PC-3 (cell line): ENCODE measurements around the gene D2HGDH. TPM values are rescaled to one million over a fixed set of nuclear protein-coding genes. Genes with fewer than 3 reads are reported as not detected.

ENCODE experiments used
- ATAC-seq: fragments of 200-7000 bp; cut with Tn5 transposase; 2 replicates; pipeline ENCODE4 v1.9.1; 2020; ENCODE audit warnings: mild to moderate bottlenecking, moderate library complexity
- BruUV-seq: library from RNA; stranded (reverse); fragments of 400-500 nt; replicated peaks from 2 replicates; lab custom pipeline; 2021; lab: Mats Ljungman, UMichigan
- CTCF ChIA-PET: fragments of 300-600 bp; sonication (Branson Sonifier 250); formaldehyde crosslinking; loops from one replicate; lab custom pipeline; 2022; ENCODE audit warnings: antibody characterized with exemption; lab: Charles Lee
- POLR2A ChIA-PET: fragments of 300-600 bp; sonication (Branson Sonifier 250); formaldehyde crosslinking; loops from one replicate; lab custom pipeline; 2022; ENCODE audit warnings: antibody characterized with exemption; ENCODE audit not compliant: unreplicated experiment; lab: Charles Lee
- DNase-seq: peaks from one replicate; pipeline ENCODE4 v3.0.0-alpha.2; 2015
- H2AFZ ChIP-seq: fragments of 300-600 bp; sonication (generic); 2 replicates; pipeline ENCODE4 v1.6.0; 2016; ENCODE audit warnings: antibody characterized with exemption, low read length
- H3F3A ChIP-seq: fragments of 300-600 bp; sonication (generic); one replicate; pipeline ENCODE4 v1.6.0; 2017; ENCODE audit warnings: antibody characterized with exemption, low read length, control low read depth, mild to moderate bottlenecking; ENCODE audit not compliant: unreplicated experiment
- H3K27ac ChIP-seq: fragments of 300-600 bp; sonication (generic); 2 replicates; pipeline ENCODE4 v1.5.1; 2016; ENCODE audit warnings: mild to moderate bottlenecking, low read length
- H3K27me3 ChIP-seq: fragments of 300-600 bp; sonication (generic); 2 replicates; pipeline ENCODE4 v1.6.1; 2016; ENCODE audit warnings: low read length, mixed read lengths
- H3K36me3 ChIP-seq: fragments of 300-600 bp; sonication (generic); 2 replicates; pipeline ENCODE4 v1.6.1; 2016; ENCODE audit warnings: low read depth, mixed run types, low read length, mixed read lengths
- H3K4me1 ChIP-seq: fragments of 300-600 bp; sonication (generic); 2 replicates; pipeline ENCODE4 v1.5.1; 2016; ENCODE audit warnings: low read length; ENCODE audit not compliant: insufficient read depth
- H3K4me2 ChIP-seq: fragments of 300-600 bp; sonication (generic); 2 replicates; pipeline ENCODE4 v1.6.0; 2016; ENCODE audit warnings: low read length
- H3K4me3 ChIP-seq: fragments of 300-600 bp; sonication (generic); 2 replicates; pipeline ENCODE4 v1.5.1; 2016; ENCODE audit warnings: mild to moderate bottlenecking, low read length, mixed read lengths
- H3K79me2 ChIP-seq: fragments of 300-600 bp; sonication (generic); 2 replicates; pipeline ENCODE4 v1.6.1; 2017; ENCODE audit warnings: low read length, mixed read lengths
- H3K9ac ChIP-seq: fragments of 300-600 bp; sonication (generic); 2 replicates; pipeline ENCODE4 v1.6.0; 2016; ENCODE audit warnings: mild to moderate bottlenecking, low read length
- H3K9me2 ChIP-seq: fragments of 300-600 bp; sonication (generic); replicated peaks from 2 replicates; pipeline ENCODE4 v1.6.1; 2016; ENCODE audit warnings: mixed run types, low read length, mixed read lengths
- H3K9me3 ChIP-seq: fragments of 300-600 bp; sonication (generic); 2 replicates; pipeline ENCODE4 v1.6.1; 2016; ENCODE audit warnings: low read length, mixed read lengths
- H4K20me1 ChIP-seq: fragments of 300-600 bp; sonication (generic); 2 replicates; pipeline ENCODE4 v1.6.1; 2016; ENCODE audit warnings: low read length, mixed read lengths
- EZH2 ChIP-seq: fragments of 300-600 bp; sonication (generic); IDR thresholded peaks from one replicate; pipeline ENCODE4 v1.6.1; 2017; ENCODE audit warnings: antibody characterized with exemption, mild to moderate bottlenecking, low read length; ENCODE audit not compliant: unreplicated experiment
- EZH2phosphoT487 ChIP-seq: fragments of 300-600 bp; sonication (generic); IDR thresholded peaks from 2 replicates; pipeline ENCODE4 v1.6.1; 2018; ENCODE audit warnings: mild to moderate bottlenecking, antibody characterized with exemption, low read length, borderline replicate concordance
- intact Hi-C: fragments of 100-400 bp; cut with micrococcal nuclease; formaldehyde crosslinking; loops from 2 replicates; pipeline ENCODE4 v1.9.0; 2023
- total RNA-seq: library from RNA; depleted of rRNA; stranded (reverse); fragments of >200 nt; gene quantifications from 2 replicates; pipeline ENCODE4 v1.2.3, GENCODE V29; 2014
- TF ChIP-seq, protein P1 (sequence below): fragments of 300-600 bp; sonication (generic); conservative IDR thresholded peaks from 2 replicates; pipeline ENCODE4 v1.5.1; 2017; ENCODE audit warnings: antibody characterized with exemption, low read depth, mild to moderate bottlenecking, low read length

D2HGDH gene
- total RNA-seq, 1 experiment from 2014 or later = 28.5 TPM

DNA sequence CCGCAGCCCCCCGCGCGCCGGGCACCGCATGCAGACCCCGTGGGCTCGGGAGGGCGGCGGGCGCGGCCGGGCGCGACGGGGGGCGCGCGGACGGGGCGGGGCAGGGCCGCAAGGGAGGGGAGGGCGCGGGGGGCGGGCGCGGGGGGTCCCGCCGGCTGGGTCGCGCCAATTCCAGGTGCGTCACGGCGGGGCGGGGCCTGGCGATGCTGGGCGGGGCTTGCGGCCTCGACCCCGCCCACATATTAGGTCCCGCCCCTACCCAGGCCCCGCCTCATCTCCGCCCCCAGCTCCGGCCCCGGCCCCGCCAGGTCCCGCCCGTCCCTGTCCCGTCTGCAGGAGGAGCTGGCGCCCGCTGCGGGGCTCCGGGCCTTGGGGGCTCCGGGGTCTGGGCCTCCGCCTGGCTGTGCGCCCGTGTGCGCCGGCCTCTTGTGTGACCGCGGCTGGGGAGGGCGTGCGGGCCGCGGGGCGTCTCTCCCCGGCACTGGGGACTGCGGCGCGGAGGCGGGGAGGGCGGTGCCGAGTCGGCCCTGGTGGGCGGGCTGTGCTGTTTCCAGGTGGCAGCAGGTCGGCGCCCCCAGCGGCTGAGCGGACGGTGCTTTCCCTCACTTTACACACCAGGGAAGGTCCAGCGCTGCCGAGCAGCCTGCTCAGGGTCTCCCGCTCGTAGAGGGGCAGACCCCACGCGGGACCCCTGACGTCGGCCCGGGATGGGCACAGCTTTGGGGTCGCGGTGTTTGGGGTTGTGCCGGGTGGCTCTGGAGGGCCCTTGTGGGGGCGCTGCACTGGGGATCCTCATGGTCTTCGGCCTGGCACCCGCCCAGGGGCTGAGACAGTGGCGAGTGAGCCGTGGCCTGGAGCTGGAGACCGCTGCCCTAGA is 32.0 kb upstream of the D2HGDH start:
- DNase-seq = peak; percentile 73
- BruUV-seq = no TSS peak
- Histone ChIP-seq H3K9me2 (no peaks in the 10 kb centered on the region), H3K4me1 (peaks cover 5% of the 10 kb centered on the region; the same call in 1 of the 2 replicates), H3K27me3 (no peaks in the 10 kb centered on the region), H3K27ac (peak overlapping the region; percentile 89; the same call in 1 of the 2 replicates), H3K9me3 (no peaks in the 10 kb centered on the region), H2AFZ (peak overlapping the region; percentile 56), H3K79me2 (peaks cover 20% of the 10 kb centered on the region), H3K9ac (peak overlapping the region; percentile 97), H3K4me2 (peak overlapping the region; percentile 92), H3K4me3 (peak overlapping the region; percentile 78), H3F3A (no peaks in the 10 kb centered on the region), H4K20me1 (no peaks in the 10 kb centered on the region), H3K36me3 (peaks cover 13% of the 10 kb centered on the region)
- POLR2A ChIA-PET = interaction anchor here (0.6 to 1.1 kb wide), 5 partner anchors 14 to 31 kb away, joined by 3 to 9 read pairs (median 4); partner anchors contain the start of gene DTYMK
- TF ChIP-seq EZH2 = no peak
- TF ChIP-seq, protein P1, sequence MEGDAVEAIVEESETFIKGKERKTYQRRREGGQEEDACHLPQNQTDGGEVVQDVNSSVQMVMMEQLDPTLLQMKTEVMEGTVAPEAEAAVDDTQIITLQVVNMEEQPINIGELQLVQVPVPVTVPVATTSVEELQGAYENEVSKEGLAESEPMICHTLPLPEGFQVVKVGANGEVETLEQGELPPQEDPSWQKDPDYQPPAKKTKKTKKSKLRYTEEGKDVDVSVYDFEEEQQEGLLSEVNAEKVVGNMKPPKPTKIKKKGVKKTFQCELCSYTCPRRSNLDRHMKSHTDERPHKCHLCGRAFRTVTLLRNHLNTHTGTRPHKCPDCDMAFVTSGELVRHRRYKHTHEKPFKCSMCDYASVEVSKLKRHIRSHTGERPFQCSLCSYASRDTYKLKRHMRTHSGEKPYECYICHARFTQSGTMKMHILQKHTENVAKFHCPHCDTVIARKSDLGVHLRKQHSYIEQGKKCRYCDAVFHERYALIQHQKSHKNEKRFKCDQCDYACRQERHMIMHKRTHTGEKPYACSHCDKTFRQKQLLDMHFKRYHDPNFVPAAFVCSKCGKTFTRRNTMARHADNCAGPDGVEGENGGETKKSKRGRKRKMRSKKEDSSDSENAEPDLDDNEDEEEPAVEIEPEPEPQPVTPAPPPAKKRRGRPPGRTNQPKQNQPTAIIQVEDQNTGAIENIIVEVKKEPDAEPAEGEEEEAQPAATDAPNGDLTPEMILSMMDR = peak; percentile 56
- intact Hi-C loops = loop anchor here (2.0 kb wide), 3 partner anchors 16 to 38 kb away; partner anchors contain the start of gene DTYMK
- peak; percentile 74 for ATAC-seq
- CTCF ChIA-PET = no interaction called here

DNA sequence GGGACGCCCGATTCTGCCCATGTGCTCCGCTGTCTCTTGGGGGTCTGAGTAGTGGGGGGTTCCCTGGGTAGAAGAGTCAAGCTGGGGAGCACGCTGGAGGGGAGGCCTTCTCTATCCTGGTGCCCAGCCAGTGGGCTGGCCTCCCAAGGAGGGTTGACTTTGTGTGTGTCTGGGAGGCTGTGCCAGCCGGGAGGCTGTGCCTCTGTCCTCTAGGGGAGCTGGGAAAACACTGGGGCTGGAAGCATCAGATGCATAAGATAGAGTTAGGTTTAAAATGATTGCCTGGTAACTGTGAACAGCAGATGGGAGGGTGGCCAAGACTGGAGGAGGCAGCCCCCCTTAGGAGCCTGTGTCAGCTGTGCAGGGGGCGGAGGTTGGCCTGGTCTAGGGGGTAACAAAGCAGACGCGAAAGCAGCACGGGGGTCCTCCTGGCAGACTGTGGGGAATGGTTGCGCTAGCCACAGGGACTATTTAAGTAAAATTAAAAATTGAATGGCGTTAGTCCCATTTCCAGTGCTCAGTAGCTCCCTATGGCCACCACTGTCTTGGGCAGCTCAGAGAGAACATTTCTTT is 31.3 kb upstream of the D2HGDH start:
- CTCF ChIA-PET = no interaction called here
- no peaks in the 10 kb centered on the region for H3F3A ChIP-seq
- peaks cover 5% of the 10 kb centered on the region; the same call in 1 of the 2 replicates for H3K4me1 ChIP-seq
- no peaks in the 10 kb centered on the region for H3K9me2 ChIP-seq
- peak overlapping the region; percentile 92 for H3K4me2 ChIP-seq
- POLR2A ChIA-PET = no interaction called here
- H3K9me3 ChIP-seq = no peaks in the 10 kb centered on the region
- intact Hi-C loops = loop anchor here (2.0 kb wide), 3 partner anchors 16 to 38 kb away; partner anchors contain the start of gene DTYMK
- BruUV-seq = no TSS peak
- H3K79me2 ChIP-seq = peaks cover 20% of the 10 kb centered on the region
- TF ChIP-seq, protein P1 = no peak
- TF ChIP-seq EZH2 (no peak), EZH2phosphoT487 (no peak)
- peak overlapping the region; percentile 72 for H3K9ac ChIP-seq
- peak overlapping the region; percentile 78 for H3K4me3 ChIP-seq
- no peaks in the 10 kb centered on the region for H3K27me3 ChIP-seq
- H4K20me1 ChIP-seq = no peaks in the 10 kb centered on the region
- ATAC-seq (no peak), DNase-seq (peak; percentile 19)
- H3K27ac ChIP-seq = no peak overlapping the region
- H2AFZ ChIP-seq = no peak overlapping the region
- peaks cover 13% of the 10 kb centered on the region for H3K36me3 ChIP-seq
